GM21737 (cell line): ENCODE measurements around the gene S100A4.
"Not testable (repeated sequence)": the region's sequence is repeated elsewhere in the genome, so short reads cannot be mapped to it uniquely, and the experiment has no call there.

Experiments used
- ATAC-seq: cut with Tn5 transposase; IDR thresholded peaks from one replicate; pipeline ENCODE4 v1.9.1; 2021; ENCODE audit warnings: mild to moderate bottlenecking, moderate library complexity; ENCODE audit not compliant: unreplicated experiment

The S100A4 gene

GRCh38 chr1:153567621-153568366 lies 22.2 kb upstream of the S100A4 start:
- ATAC-seq, result no peak

GRCh38 chr1:153566414-153567371 lies 21.1 kb upstream of the S100A4 start:
- no peak for ATAC-seq

GRCh38 chr1:153565529-153566374 lies 20.1 kb upstream of the S100A4 start, which contains the start of gene S100A2:
S100A2 (minus strand) TSS chr1:153565844; CDS start chr1:153563877, 1,967 bp downstream.
- ATAC-seq, result no peak

GRCh38 chr1:153563991-153564390 lies 18.4 kb upstream of the S100A4 start:
- no peak for ATAC-seq

- no peak for ATAC-seq
Observed at GRCh38 chr1:153563483-153563901, 17.9 kb upstream of the S100A4 start.

- not testable (repeated sequence) for ATAC-seq
Observed at GRCh38 chr1:153562021-153562420, 16.4 kb upstream of the S100A4 start.

- ATAC-seq, result no peak
Observed at GRCh38 chr1:153561466-153561985, 15.9 kb upstream of the S100A4 start.

- ATAC-seq, result no peak
Observed at GRCh38 chr1:153560771-153561465, 15.3 kb upstream of the S100A4 start.

- no peak for ATAC-seq
Observed at GRCh38 chr1:153560241-153560640, 14.6 kb upstream of the S100A4 start.

- ATAC-seq, result no peak
Observed at GRCh38 chr1:153557877-153558276, 12.3 kb upstream of the S100A4 start.

GRCh38 chr1:153556348-153556747 lies 10.7 kb upstream of the S100A4 start:
- no peak for ATAC-seq

- ATAC-seq, result no peak
Observed at GRCh38 chr1:153553830-153554541, 8.4 kb upstream of the S100A4 start.

GRCh38 chr1:153553096-153553495 lies 7.5 kb upstream of the S100A4 start:
- no peak for ATAC-seq

GRCh38 chr1:153552335-153552734 lies 6.7 kb upstream of the S100A4 start:
- ATAC-seq, result no peak

GRCh38 chr1:153550827-153551500 lies 5.4 kb upstream of the S100A4 start:
- ATAC-seq, result no peak

- no peak for ATAC-seq
Observed at GRCh38 chr1:153550398-153550758, 4.8 kb upstream of the S100A4 start.

GRCh38 chr1:153549741-153550397 lies 4.3 kb upstream of the S100A4 start:
- ATAC-seq, result no peak
